ENCODE data around the gene STARD7.

The STARD7 gene

GRCh38 chr2:96204836-96205624 is 3.6 kb downstream of the STARD7 start:
- H3K4me3 ChIP-seq (ENCODE audit: low read depth, low read length), result no peak overlapping the region
- no peak for TF ChIP-seq CTCF (IDR thresholded peaks at IDR 0.05; ENCODE audit: low read depth, low read length)

- H3K4me3 ChIP-seq (ENCODE audit: low read depth, low read length), result no peak overlapping the region
These were observed 5.2 kb downstream of the STARD7 start for GRCh38 chr2:96203130-96204028.

GRCh38 chr2:96202152-96202854 is 6.3 kb downstream of the STARD7 start:
- no peak for TF ChIP-seq CTCF (IDR thresholded peaks at IDR 0.05; ENCODE audit: low read depth, low read length)
- H3K4me3 ChIP-seq (ENCODE audit: low read depth, low read length), result no peak overlapping the region

More at GRCh38 chr2:96203130-96204028, 5.2 kb downstream of the STARD7 start:
- no peak for TF ChIP-seq CTCF (IDR thresholded peaks at IDR 0.05; ENCODE audit: low read depth, low read length)

- no peak overlapping the region for H3K4me3 ChIP-seq (ENCODE audit: low read depth, low read length)
- no peak for TF ChIP-seq CTCF (IDR thresholded peaks at IDR 0.05; ENCODE audit: low read depth, low read length)
These were observed 7.3 kb downstream of the STARD7 start for GRCh38 chr2:96201338-96201737.

- H3K4me3 ChIP-seq (ENCODE audit: low read depth, low read length), result no peak overlapping the region
- no peak for TF ChIP-seq CTCF (IDR thresholded peaks at IDR 0.05; ENCODE audit: low read depth, low read length)
These were observed 9.7 kb downstream of the STARD7 start for GRCh38 chr2:96198921-96199320.

GRCh38 chr2:96197546-96198255 is 10.9 kb downstream of the STARD7 start:
- TF ChIP-seq CTCF (IDR thresholded peaks at IDR 0.05; ENCODE audit: low read depth, low read length), result no peak
- no peak overlapping the region for H3K4me3 ChIP-seq (ENCODE audit: low read depth, low read length)
